Spleen (tissue), 11 donors: Measurements from ENCODE around the gene PRPF39. TPM values are rescaled to one million over a fixed set of nuclear protein-coding genes. Genes with fewer than 3 reads are reported as not detected.

Source experiments
- DNase-seq: peaks from one replicate; pipeline ENCODE4 v3.0.0-alpha.2; 2020
- H3K27ac ChIP-seq, 8 donors: fragments of 200-600 bp; sonication (generic) in 7 of 8; 1 replicate in 4 of 8; 2 replicates in 4 of 8; pipeline versions ENCODE4 v1.5.0 to v1.8.0; 2016 to 2021; ENCODE audit warnings: inconsistent platforms in 4 of 8, mild to moderate bottlenecking in 4 of 8, moderate library complexity in 1 of 8
- H3K27me3 ChIP-seq, 7 donors: fragments of 200-600 bp; sonication (generic) in 6 of 7; replicated peaks in 1 of 7; 1 replicate in 4 of 7; 2 replicates in 3 of 7; pipeline versions ENCODE4 v1.5.0 to v1.8.0; 2016 to 2021; ENCODE audit warnings: inconsistent platforms in 3 of 7, mild to moderate bottlenecking in 1 of 7
- H3K36me3 ChIP-seq, 6 donors: fragments of 200-600 bp; sonication (generic) in 5 of 6; 1 replicate in 4 of 6; 2 replicates in 2 of 6; pipeline versions ENCODE4 v1.5.0 to v1.8.0; 2016 to 2021; ENCODE audit warnings: inconsistent platforms in 2 of 6
- H3K4me1 ChIP-seq, 6 donors: fragments of 200-600 bp; sonication (generic) in 5 of 6; 1 replicate in 3 of 6; 2 replicates in 3 of 6; pipeline versions ENCODE4 v1.5.0 to v1.8.0; 2016 to 2021; ENCODE audit warnings: inconsistent platforms in 3 of 6
- H3K4me3 ChIP-seq, 8 donors: fragments of 200-600 bp; sonication (generic) in 7 of 8; 1 replicate in 4 of 8; 2 replicates in 4 of 8; pipeline versions ENCODE4 v1.5.0 to v1.8.0; 2016 to 2021; ENCODE audit warnings: inconsistent platforms in 4 of 8, mild to moderate bottlenecking in 4 of 8, moderate library complexity in 2 of 8
- H3K9me3 ChIP-seq, 8 donors: fragments of 200-600 bp; sonication (generic) in 7 of 8; 1 replicate in 4 of 8; 2 replicates in 4 of 8; pipeline versions ENCODE4 v1.5.0 to v1.8.0; 2016 to 2021; ENCODE audit warnings: inconsistent platforms in 4 of 8
- POLR2A ChIP-seq, 3 donors: fragments of 450-650 bp; IDR thresholded peaks; one replicate each; pipeline ENCODE4 v1.5.1; 2017; ENCODE audit warnings: antibody characterized with exemption in 3 of 3, mild to moderate bottlenecking in 1 of 3
- POLR2AphosphoS5 ChIP-seq, 3 donors: sonication (generic); formaldehyde crosslinking; IDR thresholded peaks; one replicate each; pipeline ENCODE4 v1.5.1; 2017; ENCODE audit warnings: antibody characterized with exemption in 3 of 3
- WGBS, 5 donors: extraction: QIAGEN DNeasy Blood & Tissue Kit in 3 of 5; methylation state at CpG; one replicate each; pipeline versions ENCODE4 v1.1.5 to v1.1.7; 2013 to 2018; 5-methylcytosine and 5-hydroxymethylcytosine counted together
- intact Hi-C: fragments of 100-400 bp; cut with DNase I; formaldehyde crosslinking; loops from one replicate; pipeline ENCODE4 v1.15.0; 2023; ENCODE audit warnings: low total_unique reads
- polyA plus RNA-seq, 3 donors: library from polyadenylated mRNA; stranded (reverse); fragments of 200-250 nt; gene quantifications; one replicate each; pipeline ENCODE4 v1.2.1, GENCODE V29; 2013
- total RNA-seq, 7 donors: library from RNA; depleted of rRNA in 3 of 7; stranded (reverse); fragments of >200 nt in 3 of 7; fragmentation: NEBNext Ultra II Directional in 4 of 7; extraction: Animal tissue kit (Norgen Biotek cat#: 25700) in 4 of 7; gene quantifications; one replicate each; pipeline versions ENCODE4 v1.1.0 to v1.2.1, GENCODE V29; 2016 to 2021
- TF ChIP-seq, protein P1 (sequence below), 11 experiments: fragments of 200-600 bp in 7 of 11; fragments of 450-650 bp in 4 of 11; sonication (generic) in 4 of 11; IDR thresholded peaks in 8 of 11; conservative IDR thresholded peaks in 3 of 11; 1 replicate in 7 of 11; 2 replicates in 4 of 11; pipeline versions ENCODE4 v1.4.0 to v1.8.0; 2016 to 2021; ENCODE audit warnings: antibody characterized with exemption in 11 of 11, inconsistent platforms in 4 of 11, mild to moderate bottlenecking in 1 of 11
- donor health status: healthy with polysubstance abuse.
- donor health status: DM: no; HTN: no; CAD: no; lungs with moderate emphysema.
- donor health status: DM: no; HTN: no; CAD: no.
- donor health status: Bipolar disorder and iron deficiency.
- donor health status: healthy.
- donor health status: DM: no; HTN: no; CAD: no.
- donor health status: DM: yes; HTN: yes; CAD: no.

PRPF39 gene
- total and polyA plus RNA-seq, 10 donors: 24.8 to 44.5 (median 37.1) TPM

DNA sequence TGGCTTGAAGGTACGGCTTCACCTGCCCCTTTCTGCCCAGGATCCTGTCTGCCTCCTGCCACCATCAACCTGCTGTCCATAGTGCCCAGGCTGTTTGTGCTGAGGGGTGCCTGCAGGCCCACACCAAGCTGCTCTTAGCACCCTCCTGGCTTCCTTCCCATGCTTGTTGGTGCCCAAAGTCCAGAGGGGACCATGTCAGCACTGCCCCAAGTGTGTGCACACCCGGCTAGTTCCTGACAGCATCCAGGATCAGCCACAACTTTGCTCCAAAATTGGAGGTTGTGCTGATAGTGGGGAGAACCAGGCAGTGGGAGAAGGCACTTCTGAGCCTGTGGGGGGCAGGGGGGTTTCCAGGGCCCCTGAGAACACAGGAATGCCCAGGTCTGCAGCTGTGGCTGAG, 44.5 kb upstream of the PRPF39 start:
- WGBS, 5 donors: 94 to 100% (median 96%) methylated on average over 2 of the region's 2 CpGs
- H3K36me3 ChIP-seq: peaks cover 0 to 84% (median 23%) of the 10 kb centered on the region in 6 donors
- intact Hi-C loops: no loop called here
- H3K4me3 ChIP-seq: no peak overlapping the region
- H3K9me3 ChIP-seq: peaks cover 0 to 10% (median 0%) of the 10 kb centered on the region in 8 donors
- no peaks in the 10 kb centered on the region for H3K27me3 ChIP-seq
- H3K27ac ChIP-seq: no peak overlapping the region
- H3K4me1 ChIP-seq: no peaks in the 10 kb centered on the region
- DNase-seq: no peak
- TF ChIP-seq, protein P1, sequence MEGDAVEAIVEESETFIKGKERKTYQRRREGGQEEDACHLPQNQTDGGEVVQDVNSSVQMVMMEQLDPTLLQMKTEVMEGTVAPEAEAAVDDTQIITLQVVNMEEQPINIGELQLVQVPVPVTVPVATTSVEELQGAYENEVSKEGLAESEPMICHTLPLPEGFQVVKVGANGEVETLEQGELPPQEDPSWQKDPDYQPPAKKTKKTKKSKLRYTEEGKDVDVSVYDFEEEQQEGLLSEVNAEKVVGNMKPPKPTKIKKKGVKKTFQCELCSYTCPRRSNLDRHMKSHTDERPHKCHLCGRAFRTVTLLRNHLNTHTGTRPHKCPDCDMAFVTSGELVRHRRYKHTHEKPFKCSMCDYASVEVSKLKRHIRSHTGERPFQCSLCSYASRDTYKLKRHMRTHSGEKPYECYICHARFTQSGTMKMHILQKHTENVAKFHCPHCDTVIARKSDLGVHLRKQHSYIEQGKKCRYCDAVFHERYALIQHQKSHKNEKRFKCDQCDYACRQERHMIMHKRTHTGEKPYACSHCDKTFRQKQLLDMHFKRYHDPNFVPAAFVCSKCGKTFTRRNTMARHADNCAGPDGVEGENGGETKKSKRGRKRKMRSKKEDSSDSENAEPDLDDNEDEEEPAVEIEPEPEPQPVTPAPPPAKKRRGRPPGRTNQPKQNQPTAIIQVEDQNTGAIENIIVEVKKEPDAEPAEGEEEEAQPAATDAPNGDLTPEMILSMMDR (IDR thresholded peaks at IDR 0.05 in 8 of 11, conservative IDR thresholded peaks at IDR 0.05 in 3 of 11): no peak
- TF ChIP-seq POLR2AphosphoS5 (IDR thresholded peaks at IDR 0.05) (no peak), POLR2A (IDR thresholded peaks at IDR 0.05) (no peak)

DNA sequence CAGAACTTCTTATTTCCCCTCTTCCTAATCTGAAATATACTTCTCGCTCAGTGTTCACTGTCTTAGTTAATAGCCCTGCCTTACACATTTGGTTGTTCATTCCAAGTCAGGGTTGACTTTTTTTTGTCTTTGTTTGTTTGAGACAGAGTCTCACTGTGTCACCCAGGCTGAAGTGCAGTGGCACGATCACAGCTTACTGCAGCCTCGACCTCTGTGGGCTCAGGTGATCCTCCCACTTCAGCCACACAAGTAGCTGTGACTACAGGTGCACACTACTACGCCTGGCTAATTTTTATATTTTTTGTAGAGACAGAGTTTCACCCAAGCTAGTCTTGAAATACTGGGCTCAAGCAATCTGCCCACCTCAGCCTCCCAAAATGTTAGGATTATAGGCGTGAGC, 42.3 kb upstream of the PRPF39 start:
- no peaks in the 10 kb centered on the region for H3K27me3 ChIP-seq
- no peaks in the 10 kb centered on the region for H3K4me1 ChIP-seq
- H3K4me3 ChIP-seq: no peak overlapping the region
- DNase-seq: no peak
- TF ChIP-seq POLR2A (IDR thresholded peaks at IDR 0.05): no peak
- no peak for TF ChIP-seq POLR2AphosphoS5 (IDR thresholded peaks at IDR 0.05)
- peaks cover 0 to 10% (median 0%) of the 10 kb centered on the region in 8 donors for H3K9me3 ChIP-seq
- no peak overlapping the region for H3K27ac ChIP-seq
- intact Hi-C loops: no loop called here
- H3K36me3 ChIP-seq: peaks cover 0 to 84% (median 22%) of the 10 kb centered on the region in 6 donors
- WGBS, 5 donors: 92 to 98% (median 94%) methylated on average over 5 of the region's 5 CpGs

DNA sequence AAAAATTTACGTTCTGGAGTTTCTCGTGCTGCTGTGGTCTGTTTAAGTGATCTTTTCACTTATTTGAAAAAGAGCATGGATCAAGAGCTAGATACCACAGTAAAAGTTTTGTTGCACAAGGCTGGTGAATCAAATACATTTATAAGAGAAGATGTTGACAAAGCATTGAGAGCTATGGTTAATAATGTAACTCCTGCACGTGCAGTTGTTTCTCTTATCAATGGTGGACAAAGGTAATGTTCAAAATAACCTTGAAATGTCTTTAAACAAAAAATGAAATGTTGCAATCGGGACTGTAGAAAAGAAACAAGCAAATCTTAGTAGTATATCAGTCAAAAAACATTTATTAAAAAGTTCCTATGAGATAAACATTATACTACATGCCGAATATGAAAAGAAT, 39.3 kb upstream of the PRPF39 start:
- DNase-seq: no peak
- Histone ChIP-seq H3K4me3 (no peak overlapping the region), H3K27ac (no peak overlapping the region), H3K4me1 (no peaks in the 10 kb centered on the region), H3K9me3 (no peaks in the 10 kb centered on the region), H3K36me3 (peaks cover 0 to 83% (median 18%) of the 10 kb centered on the region in 6 donors), H3K27me3 (no peaks in the 10 kb centered on the region)
- no peak for TF ChIP-seq POLR2A (IDR thresholded peaks at IDR 0.05)
- TF ChIP-seq POLR2AphosphoS5 (IDR thresholded peaks at IDR 0.05): no peak
- TF ChIP-seq, protein P1 (IDR thresholded peaks at IDR 0.05 in 8 of 11, conservative IDR thresholded peaks at IDR 0.05 in 3 of 11): no peak
- 90 to 94% (median 94%) methylated on average over 5 of the region's 5 CpGs for WGBS, 5 donors
- intact Hi-C loops: no loop called here

DNA sequence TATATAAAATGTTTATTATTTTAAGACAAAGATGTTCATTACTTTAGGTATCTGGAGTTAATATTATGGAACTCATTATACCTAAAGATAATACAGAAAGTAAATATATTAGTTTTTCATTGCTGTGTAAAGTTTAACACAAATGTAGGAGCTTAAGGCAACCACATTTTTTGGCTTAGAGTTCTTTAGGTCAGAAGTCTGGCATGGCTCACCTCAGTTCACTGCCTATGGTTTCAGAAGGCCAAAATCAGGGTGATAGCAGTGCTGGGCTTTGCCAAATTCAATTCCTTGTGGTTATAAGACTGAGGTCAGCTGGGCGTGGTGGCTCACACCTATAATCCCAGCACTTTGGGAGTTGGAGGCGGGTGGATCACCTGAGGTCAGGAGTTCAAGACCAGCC, 35.5 kb upstream of the PRPF39 start:
- no peaks in the 10 kb centered on the region for H3K4me1 ChIP-seq
- 89 to 97% (median 94%) methylated on average over 2 of the region's 2 CpGs for WGBS, 5 donors
- no peak for TF ChIP-seq POLR2AphosphoS5 (IDR thresholded peaks at IDR 0.05)
- no peak for TF ChIP-seq POLR2A (IDR thresholded peaks at IDR 0.05)
- TF ChIP-seq, protein P1 (IDR thresholded peaks at IDR 0.05 in 8 of 11, conservative IDR thresholded peaks at IDR 0.05 in 3 of 11): no peak
- no peaks in the 10 kb centered on the region for H3K27me3 ChIP-seq
- H3K4me3 ChIP-seq: no peak overlapping the region
- intact Hi-C loops: no loop called here
- H3K9me3 ChIP-seq: no peaks in the 10 kb centered on the region
- no peak overlapping the region for H3K27ac ChIP-seq
- H3K36me3 ChIP-seq: peaks cover 0 to 92% (median 19%) of the 10 kb centered on the region in 6 donors
- DNase-seq: no peak

DNA sequence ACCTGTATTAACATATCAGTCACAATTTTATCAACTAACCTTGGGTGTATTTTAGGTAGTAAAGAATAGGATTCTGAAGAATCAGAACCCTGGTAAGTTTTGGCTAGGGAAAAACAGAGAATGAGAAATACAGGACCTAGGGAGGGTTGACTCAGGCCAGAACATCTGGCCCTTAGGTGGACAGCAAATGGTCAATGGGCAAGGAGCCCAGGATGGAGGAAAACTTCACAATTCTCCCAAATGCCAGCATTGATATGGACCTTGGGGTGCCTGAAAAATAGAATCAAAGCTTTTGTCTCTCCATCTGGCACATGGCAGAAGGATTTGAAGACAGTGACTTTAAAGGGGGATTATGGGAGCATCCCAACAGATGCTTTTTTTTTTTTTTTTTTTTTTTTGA, 32.7 kb upstream of the PRPF39 start:
- H3K4me3 ChIP-seq: no peak overlapping the region
- intact Hi-C loops: no loop called here
- H3K27ac ChIP-seq: no peak overlapping the region
- H3K36me3 ChIP-seq: peaks cover 0 to 91% (median 28%) of the 10 kb centered on the region in 6 donors
- DNase-seq: no peak
- H3K27me3 ChIP-seq: no peaks in the 10 kb centered on the region
- TF ChIP-seq POLR2AphosphoS5 (IDR thresholded peaks at IDR 0.05) (no peak), POLR2A (IDR thresholded peaks at IDR 0.05) (no peak)
- TF ChIP-seq, protein P1 (IDR thresholded peaks at IDR 0.05 in 8 of 11, conservative IDR thresholded peaks at IDR 0.05 in 3 of 11): no peak
- peaks cover 0 to 3% (median 0%) of the 10 kb centered on the region in 8 donors for H3K9me3 ChIP-seq
- no peaks in the 10 kb centered on the region for H3K4me1 ChIP-seq
